ENCODE measurements around the gene IGF2R. TPM values are rescaled to one million over a fixed set of nuclear protein-coding genes. Genes with fewer than 3 reads are reported as not detected.
"Not testable (repeated sequence)": the region's sequence is repeated elsewhere in the genome, so short reads cannot be mapped to it uniquely, and the experiment has no call there.

IGF2R gene
- total RNA-seq, 1 experiment from 2014 or later = 35.9 TPM

DNA sequence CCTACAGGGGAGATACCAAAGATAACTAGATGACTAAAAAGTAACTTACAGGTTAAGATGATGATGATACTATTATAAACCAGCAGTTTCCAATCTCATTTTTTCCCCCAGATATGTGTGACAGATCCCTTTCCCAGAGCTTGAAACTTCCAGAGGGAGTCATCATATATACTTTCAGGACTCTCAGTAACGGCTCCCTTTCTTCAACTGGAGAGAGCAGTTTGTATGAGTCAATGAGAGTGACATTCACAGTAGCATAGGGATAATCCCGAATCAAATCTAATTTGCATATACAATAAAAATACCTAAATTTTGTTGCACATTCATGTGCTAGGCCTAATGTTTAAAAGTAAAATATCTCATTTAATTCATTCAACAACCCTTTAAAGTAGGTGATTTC is 29.7 kb downstream of the IGF2R start:
- Histone ChIP-seq H3K9me3 (no peaks in the 10 kb centered on the region), H3K36me3 (peaks cover 12% of the 10 kb centered on the region), H3K27me3 (no peaks in the 10 kb centered on the region), H3K4me3 (no peak overlapping the region)
- no peak for DNase-seq

DNA sequence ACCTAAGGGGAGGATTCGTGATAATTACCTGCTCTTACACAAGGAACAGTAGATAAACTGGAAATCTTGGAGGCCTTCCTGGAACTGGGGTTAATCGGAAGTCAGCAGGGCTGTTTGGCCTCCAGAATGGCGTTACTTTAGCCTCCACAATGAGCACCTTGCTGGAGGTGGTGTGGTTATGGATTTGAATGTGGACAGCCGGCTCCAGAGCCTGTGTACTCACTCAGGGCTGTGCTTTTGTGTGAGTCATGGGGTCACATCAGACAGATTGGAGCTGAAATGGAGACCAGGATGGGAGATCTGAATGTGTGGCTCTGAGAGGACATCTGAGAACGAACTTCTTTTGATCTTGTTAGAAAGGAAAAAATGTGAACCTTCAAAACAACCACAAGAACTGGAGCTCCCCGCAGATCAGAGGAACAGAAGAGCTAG is 30.4 kb downstream of the IGF2R start:
- no peak overlapping the region for H3K4me3 ChIP-seq
- H3K27me3 ChIP-seq = no peaks in the 10 kb centered on the region
- no peak for DNase-seq
- peaks cover 12% of the 10 kb centered on the region for H3K36me3 ChIP-seq
- H3K9me3 ChIP-seq = no peaks in the 10 kb centered on the region

DNA sequence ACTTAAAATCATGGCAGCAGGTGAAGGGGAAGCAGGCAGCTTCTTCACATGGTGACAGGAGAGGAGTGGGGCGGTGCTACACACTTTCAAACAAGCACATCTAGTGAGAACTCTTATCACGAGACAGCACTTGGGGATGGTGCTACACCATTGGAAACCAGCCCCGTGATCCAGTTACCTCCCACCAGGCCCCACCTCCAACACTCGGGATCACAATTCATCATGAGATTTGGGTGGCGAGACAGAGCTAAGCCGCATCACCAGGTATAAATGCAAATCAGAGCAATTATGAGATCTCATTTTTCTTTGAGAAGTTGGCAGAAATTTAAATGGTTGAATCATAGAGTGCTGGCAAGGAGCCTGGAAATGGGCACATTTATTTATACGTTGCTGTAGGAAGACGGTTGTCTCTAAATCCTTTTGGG is 31.4 kb downstream of the IGF2R start:
- DNase-seq = peak; percentile 30
- Histone ChIP-seq H3K27me3 (no peaks in the 10 kb centered on the region), H3K9me3 (no peaks in the 10 kb centered on the region), H3K4me3 (no peak overlapping the region), H3K36me3 (peaks cover 12% of the 10 kb centered on the region)

DNA sequence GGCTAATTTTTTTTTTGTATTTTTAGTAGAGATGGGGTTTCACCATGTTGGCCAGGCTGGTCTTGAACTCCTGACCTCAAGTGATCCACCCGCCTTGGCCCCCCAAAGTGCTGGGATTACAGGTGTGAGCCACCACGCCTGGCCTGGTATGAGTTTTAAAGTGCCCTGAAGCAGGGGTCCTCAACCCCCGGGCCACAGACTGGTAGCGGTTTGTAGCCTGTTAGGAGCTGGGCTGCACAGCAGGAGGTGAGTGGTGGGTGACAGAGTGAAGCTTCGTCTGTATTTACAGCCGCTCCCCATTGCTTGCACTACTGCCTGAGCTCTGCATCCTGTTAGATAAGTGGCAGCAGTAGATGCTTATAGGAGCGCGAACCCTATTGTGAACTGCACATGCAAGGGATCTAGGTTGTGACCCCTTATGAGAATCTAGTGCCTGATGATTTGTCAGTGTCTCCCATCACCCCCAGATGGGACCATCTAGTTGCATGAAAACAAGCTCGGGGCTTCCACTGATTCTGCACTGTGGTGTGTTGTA is 32.1 kb downstream of the IGF2R start:
- H3K36me3 ChIP-seq = peaks cover 12% of the 10 kb centered on the region
- H3K27me3 ChIP-seq, H3K9me3 ChIP-seq, H3K4me3 ChIP-seq, DNase-seq: not testable (repeated sequence)

DNA sequence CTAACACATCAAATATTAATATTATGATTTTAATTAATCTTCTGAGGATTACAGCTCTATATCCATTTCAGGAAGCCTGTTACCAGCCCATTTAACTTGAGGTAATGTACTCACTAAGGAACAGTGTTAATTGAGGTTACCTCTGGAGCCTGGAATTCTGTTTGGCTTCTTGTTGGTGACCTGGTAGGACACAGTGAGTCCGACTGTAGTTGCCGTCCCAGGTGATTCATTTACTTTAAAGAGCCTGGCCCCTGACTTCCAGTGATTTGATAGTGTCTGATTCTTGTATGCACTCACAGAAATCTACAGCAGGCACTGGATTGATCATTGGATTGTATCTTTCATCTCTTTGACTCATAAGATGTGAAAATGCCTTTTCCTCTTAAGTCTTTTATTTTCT is 34.0 kb downstream of the IGF2R start:
- no peaks in the 10 kb centered on the region for H3K27me3 ChIP-seq
- peaks cover 12% of the 10 kb centered on the region for H3K36me3 ChIP-seq
- H3K9me3 ChIP-seq = no peaks in the 10 kb centered on the region
- H3K4me3 ChIP-seq = no peak overlapping the region
- no peak for DNase-seq

DNA sequence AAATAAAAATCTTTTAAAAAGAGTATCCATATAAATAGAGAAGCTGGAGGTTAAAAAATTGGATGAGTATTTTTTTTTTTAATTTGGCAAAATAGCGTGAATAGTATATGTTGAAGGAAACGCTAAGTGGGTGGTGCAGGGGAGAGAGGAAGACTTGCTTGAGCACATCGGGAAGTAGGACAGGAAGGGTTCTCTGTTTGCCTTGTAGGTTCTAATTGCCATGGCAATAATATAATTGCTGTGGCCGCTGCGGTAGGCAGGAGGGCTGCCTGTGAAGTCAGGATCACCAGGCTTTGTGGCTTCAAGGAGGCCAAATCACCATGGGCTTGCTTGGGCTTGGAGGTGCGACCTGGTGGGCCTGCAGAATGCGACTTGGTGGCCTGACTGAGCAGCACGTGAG is 35.1 kb downstream of the IGF2R start:
- no peak for DNase-seq
- no peaks in the 10 kb centered on the region for H3K9me3 ChIP-seq
- no peak overlapping the region for H3K4me3 ChIP-seq
- H3K27me3 ChIP-seq = no peaks in the 10 kb centered on the region
- peaks cover 7% of the 10 kb centered on the region for H3K36me3 ChIP-seq

DNA sequence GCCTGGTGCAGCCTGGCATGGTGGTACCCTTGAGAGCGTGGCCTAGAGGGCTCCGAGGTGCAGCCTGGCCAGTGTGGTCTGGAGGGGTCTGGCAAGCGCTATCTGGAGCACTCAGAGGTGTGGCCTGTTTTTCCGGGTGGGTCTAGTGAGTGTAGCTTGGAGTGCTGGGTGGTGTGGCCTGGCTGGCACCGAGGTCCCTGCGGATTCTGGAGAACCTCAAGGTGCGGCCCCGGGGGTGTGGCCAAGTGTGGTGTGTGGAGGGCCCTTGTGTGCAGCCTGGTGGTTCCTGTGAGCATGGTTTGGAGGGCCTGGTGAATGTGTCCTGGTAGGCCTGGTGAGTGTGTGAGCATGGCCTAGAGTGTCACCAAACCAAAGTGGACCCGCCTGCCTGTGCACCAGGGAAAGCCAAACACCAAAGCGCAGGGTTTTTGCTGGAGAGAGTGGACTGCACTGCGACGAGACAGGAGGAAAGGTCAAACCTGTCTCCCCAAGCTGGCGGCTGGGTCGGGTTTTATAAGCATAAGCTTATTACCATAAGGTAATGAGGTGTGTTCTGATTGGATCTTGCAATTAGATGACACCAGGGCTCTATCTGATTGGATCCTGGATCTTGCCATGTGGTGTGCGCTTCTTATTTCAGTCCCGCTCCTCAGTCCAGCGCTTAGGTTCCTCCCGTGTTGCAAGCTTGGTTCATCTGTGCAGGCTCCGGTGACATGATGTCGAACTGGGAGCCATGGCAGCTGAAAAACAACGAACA is 35.7 kb downstream of the IGF2R start:
- Histone ChIP-seq H3K27me3 (no peaks in the 10 kb centered on the region), H3K4me3 (no peak overlapping the region), H3K36me3 (peaks cover 5% of the 10 kb centered on the region), H3K9me3 (no peaks in the 10 kb centered on the region)
- no peak for DNase-seq

DNA sequence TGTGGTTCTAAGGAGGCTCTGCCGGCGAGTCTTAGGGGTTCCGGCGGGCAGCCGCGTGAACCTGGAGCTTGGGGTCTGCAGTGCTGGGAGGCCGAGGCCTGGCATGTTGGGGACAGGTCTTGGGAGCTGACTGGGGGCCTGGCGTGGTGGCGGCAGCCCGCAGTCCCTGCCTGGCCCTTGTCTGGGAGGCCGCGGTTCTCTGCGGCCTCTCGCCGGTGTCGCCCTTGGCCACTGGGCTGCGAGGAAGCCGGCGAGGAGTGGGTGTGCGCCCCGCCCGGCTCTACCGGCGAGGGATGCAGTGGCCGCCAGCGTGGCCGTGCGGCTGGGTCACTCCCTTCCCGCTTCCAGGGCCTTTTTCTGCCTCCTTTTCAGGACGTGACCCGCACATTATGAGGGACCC is 36.3 kb downstream of the IGF2R start:
- H3K4me3 ChIP-seq = no peak overlapping the region
- H3K36me3 ChIP-seq = peaks cover 4% of the 10 kb centered on the region
- no peaks in the 10 kb centered on the region for H3K27me3 ChIP-seq
- no peak for DNase-seq
- no peaks in the 10 kb centered on the region for H3K9me3 ChIP-seq

DNA sequence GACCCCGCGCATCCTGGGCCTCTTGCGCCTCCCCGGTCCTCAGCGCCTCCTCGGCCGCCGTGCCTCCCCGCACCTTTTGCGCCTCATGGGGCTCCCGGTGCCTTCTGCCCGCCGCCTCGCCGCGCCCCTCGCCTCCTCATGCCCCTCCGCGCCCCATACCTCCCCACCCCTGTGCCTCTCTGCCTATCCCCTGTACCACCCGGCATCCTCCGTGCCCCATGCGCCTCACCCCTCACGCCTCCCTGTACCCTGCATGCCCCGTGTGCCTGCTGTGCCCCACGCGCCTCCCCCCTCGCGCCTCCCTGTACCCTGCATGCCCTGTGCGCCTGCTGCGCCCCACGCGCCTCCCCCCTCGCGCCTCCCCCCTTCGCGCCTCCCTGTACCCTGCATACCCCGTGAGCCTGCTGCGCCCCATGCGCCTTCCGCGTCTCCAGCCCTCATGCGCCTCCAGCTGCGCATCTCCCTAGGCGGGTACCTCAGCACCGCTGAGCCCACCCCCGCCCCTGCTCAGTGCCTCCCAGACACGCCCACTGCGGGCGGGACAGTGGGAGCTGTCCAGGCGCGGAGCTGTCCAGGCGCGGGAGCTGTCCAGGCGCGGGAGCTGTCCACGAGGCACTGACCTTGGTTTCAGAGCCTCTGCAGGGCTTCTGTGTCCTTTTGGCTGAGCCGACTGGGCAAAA is 37.1 kb downstream of the IGF2R start:
- Histone ChIP-seq H3K27me3 (no peaks in the 10 kb centered on the region), H3K36me3 (peaks cover 6% of the 10 kb centered on the region), H3K9me3 (no peaks in the 10 kb centered on the region), H3K4me3 (no peak overlapping the region)
- no peak for DNase-seq

DNA sequence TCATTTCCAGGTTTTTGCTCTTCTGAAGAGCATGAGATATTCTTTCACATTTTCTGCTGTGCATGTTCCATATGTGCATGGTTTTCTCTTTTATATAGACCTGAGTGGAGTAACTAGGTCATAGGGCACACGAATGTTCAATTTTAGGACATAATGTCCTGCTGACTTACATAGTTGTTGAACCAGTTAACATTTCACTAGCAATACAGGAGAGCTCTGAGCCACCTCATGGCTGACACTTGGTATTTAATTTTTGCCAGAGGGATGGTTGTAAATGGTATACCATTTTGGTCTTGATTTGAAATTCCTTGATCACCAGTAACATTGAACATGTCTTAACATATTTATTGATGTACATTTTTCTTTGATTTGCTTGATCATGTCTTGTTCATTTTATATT is 38.3 kb downstream of the IGF2R start:
- H3K9me3 ChIP-seq = no peaks in the 10 kb centered on the region
- H3K4me3 ChIP-seq = no peak overlapping the region
- peaks cover 14% of the 10 kb centered on the region for H3K36me3 ChIP-seq
- no peaks in the 10 kb centered on the region for H3K27me3 ChIP-seq
- DNase-seq = no peak

DNA sequence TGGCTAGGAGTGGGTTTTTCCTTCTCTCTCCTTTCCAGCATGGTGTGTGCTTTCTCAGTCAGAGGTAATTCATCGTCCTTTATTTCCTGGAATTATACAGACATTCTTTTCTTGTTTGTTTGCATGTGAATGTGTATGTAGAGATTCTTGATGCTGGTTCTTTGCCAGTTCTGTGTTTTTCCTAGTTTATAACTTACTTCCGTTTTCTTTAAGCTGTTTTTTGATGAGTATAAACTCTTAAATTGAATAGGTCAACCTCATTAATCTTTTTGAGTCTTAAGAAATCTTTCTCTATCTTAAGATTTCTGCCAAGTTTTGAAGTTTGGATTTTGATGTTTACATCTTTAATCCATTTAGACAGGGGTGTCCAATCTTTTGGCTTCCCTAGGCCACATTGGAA is 38.7 kb downstream of the IGF2R start:
- peaks cover 16% of the 10 kb centered on the region for H3K36me3 ChIP-seq
- no peaks in the 10 kb centered on the region for H3K27me3 ChIP-seq
- no peak for DNase-seq
- no peak overlapping the region for H3K4me3 ChIP-seq
- H3K9me3 ChIP-seq = no peaks in the 10 kb centered on the region

DNA sequence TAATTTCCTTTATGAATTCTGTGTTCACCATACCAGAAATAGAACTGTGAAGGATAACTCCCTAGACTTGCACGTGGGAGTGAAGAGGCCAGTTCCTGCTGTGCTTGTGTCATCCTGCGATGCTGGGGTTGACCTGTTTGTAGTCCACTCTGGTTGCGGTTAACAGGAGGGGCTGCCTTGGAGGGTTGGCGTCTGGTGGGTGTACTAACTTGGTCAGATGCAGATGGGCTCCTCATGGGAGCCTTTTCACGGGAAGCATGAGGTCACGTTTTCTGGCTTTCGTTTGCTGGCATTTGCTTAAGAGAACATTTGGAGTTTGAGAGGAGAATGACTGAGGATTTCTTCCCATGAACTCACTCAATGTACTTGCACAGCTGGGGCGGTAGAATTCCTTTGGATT is 41.2 kb downstream of the IGF2R start:
- Histone ChIP-seq H3K4me3 (no peak overlapping the region), H3K9me3 (no peaks in the 10 kb centered on the region), H3K36me3 (peaks cover 20% of the 10 kb centered on the region), H3K27me3 (no peaks in the 10 kb centered on the region)
- no peak for DNase-seq

DNA sequence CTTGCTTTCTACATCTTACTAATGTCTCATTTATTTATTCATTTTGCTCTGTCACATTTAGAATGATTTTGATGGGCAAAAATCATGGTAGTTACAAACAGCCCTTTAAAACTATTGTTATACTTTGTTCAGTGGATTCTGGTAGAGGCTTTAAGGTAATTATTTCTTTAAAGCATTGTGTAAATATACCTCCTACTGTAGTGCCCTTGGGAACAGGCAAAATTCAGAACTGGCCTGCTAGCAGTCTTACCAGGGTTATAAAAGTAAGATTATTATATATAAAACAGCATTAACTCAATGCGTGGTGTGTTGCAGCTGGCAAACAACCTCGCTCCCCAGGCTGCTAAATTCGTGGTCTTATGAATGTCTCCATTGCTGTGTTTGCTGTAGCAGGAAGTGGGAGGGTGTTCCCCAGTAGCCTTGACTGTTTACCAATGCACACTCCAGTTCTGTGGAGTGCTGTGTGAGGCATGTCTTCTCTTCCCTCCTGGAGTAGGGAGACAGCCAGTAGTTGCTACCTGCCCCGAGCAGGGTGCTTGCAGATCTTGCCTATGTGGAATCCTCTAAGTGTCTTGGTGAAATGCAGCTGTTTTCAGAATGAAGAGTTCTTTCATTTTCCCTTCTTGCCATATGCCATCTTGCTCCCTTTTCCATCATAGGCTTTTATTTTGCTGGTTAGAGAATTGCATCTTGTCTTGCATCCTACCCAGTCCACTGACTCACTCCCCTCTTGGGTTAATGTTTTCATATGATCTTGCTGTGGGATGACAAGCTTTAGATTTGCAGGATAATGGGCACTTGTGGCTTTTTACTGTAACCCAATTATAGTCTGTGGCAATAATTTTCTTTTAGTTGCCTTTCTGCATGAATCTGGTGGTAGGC is 45.3 kb downstream of the IGF2R start:
- Histone ChIP-seq H3K27me3 (no peaks in the 10 kb centered on the region), H3K36me3 (peaks cover 23% of the 10 kb centered on the region), H3K4me3 (no peak overlapping the region), H3K9me3 (no peaks in the 10 kb centered on the region; the same call in 1 of the 2 replicates)
- no peak for DNase-seq

DNA sequence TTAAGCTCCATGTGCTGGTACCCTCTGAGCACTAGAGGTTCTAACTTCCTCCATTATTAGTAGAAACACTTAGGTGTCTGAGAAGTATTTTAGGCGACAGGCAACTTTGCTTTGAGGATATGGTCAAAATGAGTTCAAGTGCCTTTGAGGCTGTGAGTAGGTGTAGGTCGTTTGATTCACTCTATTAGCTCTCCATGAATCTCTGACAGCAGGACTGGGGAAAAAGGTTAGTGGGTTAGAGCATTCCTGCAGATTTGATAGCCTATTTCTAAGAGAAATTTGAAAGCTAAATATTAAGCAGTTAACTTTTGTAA is 45.9 kb downstream of the IGF2R start:
- DNase-seq = no peak
- Histone ChIP-seq H3K4me3 (no peak overlapping the region), H3K27me3 (no peaks in the 10 kb centered on the region)

DNA sequence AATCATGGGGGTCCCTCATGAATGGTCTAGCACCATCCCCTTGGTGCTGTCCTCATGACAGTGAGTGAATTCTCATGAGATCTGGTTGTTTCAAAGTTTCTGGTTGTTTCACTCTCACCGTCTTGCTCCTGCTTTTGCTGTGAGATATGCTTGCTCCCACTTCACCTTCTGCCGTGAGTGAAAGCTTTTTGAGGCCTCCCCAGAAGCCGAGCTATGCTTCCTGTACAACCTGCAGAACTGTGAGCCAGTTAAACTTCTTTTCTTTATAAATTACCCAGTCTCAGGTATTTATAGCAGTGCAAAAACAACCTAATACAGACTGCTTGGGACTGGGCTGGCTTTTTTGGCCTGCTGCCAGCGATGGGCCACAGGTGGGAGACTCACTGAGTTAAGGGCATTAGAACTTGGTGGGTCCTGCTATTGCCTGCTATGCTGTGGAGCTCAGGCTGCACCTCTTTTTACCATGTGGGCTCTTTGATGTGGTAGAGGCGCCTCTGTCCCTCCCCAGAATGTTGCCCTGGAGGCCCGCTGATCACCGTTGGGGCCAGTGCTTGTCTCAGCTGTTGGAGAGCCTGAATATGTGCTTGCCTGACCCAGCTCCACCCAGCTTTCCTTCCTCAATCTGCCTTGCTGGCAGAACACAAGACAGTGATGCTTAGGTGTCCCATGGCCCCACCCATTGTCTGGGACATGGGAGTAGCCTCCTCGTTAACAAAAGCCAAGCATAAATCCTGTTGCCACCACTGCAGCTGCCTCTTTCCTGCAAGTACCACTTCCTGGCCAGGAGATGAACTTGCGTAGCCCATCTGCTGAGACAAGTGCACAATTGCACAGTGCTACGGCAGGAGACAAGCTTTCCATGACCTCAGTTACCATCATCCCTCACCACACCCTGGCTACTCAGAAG is 47.1 kb downstream of the IGF2R start:
- Histone ChIP-seq H3K4me3 (no peak overlapping the region), H3K9me3 (no peaks in the 10 kb centered on the region; the same call in 1 of the 2 replicates), H3K27me3 (no peaks in the 10 kb centered on the region), H3K36me3 (peaks cover 20% of the 10 kb centered on the region)
- no peak for DNase-seq

More for the DNA sequence above, 45.9 kb downstream of the IGF2R start:
- no peaks in the 10 kb centered on the region; the same call in 1 of the 2 replicates for H3K9me3 ChIP-seq
- peaks cover 26% of the 10 kb centered on the region for H3K36me3 ChIP-seq

DNA sequence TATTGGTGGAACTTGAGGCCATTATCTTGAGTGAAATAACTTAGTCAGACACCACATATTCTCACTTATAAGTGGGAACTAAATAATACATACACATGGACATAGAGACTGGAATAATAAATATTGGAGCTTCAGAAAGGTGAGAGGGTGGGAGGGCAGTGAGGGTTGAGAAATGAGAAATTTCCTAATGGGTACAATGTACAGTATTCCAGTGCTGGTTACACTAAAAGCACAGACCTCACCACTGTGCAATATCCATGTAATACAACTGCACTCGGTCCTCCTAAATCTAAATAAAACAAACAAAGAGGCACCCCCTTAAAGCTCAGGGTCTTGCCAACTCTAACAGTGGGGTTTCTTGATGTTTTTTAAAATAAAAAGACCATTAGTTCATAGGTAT is 53.2 kb downstream of the IGF2R start:
- Histone ChIP-seq H3K4me3 (no peak overlapping the region), H3K9me3 (no peaks in the 10 kb centered on the region; the same call in 1 of the 2 replicates), H3K27me3 (no peaks in the 10 kb centered on the region), H3K36me3 (peaks cover 4% of the 10 kb centered on the region)
- DNase-seq = no peak
